ENCODE measurements around the gene SPTB. TPM values are rescaled to one million over a fixed set of nuclear protein-coding genes. Genes with fewer than 3 reads are reported as not detected.

Gene SPTB
- total and polyA plus RNA-seq, 7 experiments from 2014 or later, result 0.05 to 0.12 (median 0.05) TPM; not detected in 4

DNA sequence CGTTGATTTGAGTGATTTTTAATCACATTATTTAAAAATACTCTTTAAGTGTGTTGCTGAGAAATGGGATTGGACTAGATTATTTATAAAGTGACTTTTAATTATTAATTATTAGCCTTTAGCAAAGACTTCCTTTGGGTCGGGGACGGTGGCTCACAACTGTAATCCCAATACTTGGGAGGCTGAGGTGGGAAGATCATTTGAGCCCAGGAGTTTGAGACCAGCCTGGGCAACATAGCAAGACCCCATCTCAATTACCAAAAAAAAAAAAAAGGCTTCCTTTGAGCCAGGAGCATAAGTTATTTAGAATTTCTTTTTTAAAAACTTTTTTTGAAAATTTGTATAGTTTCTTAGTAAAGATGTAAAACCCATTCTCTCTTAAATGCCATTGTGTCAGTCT, 43.3 kb upstream of the SPTB start:
- Mint-ChIP-seq H3K27me3 (no peaks in the 10 kb centered on the region), H3K27ac (peak overlapping the region in 5 of 9 donors; percentile 26 to 64 (median 46)), H3K9me3 (peaks cover 0 to 7% (median 0%) of the 10 kb centered on the region in 11 donors), H3K4me3 (peak overlapping the region in 2 of 10 donors; percentile 24 to 29), H3K4me1 (peaks cover 37 to 81% (median 60%) of the 10 kb centered on the region in 7 donors), H3K36me3 (peaks cover 5 to 50% (median 39%) of the 10 kb centered on the region in 5 donors)
- H3K4me3 ChIP-seq (ENCODE audit: low read length), result no peak overlapping the region
- H3K9me3 ChIP-seq (ENCODE audit: control insufficient read depth in 2 of 3, low read length in 3 of 3), result peaks cover 0 to under 1% (median 0%) of the 10 kb centered on the region in 3 experiments
- H3K4me1 ChIP-seq (ENCODE audit: control insufficient read depth in 2 of 2, insufficient read depth in 2 of 2, low read length in 2 of 2), result peaks cover 36 to 44% of the 10 kb centered on the region in 2 donors
- DNase-seq (no peak), ATAC-seq (no peak)
- no peaks in the 10 kb centered on the region for H3K27me3 ChIP-seq (ENCODE audit: control insufficient read depth in 2 of 2, insufficient read depth in 2 of 2, low read length in 2 of 2)
- peaks cover 0 to 16% (median 14%) of the 10 kb centered on the region in 3 experiments for H3K36me3 ChIP-seq (ENCODE audit: control insufficient read depth in 2 of 3, insufficient read depth in 3 of 3, low read length in 3 of 3)
- ChIA-PET POLR2A (interaction anchor here (0.7 to 6.5 kb wide), 2 partner anchors 8 to 124 kb away, joined by 4 to 86 read pairs; partner anchors contain the start of gene CHURC1), CTCF (interaction anchor here (0.6 to 1.9 kb wide), 3 partner anchors 14 to 34 kb away, joined by 3 to 4 read pairs (median 4); no protein-coding TSS in a partner anchor)
- intact Hi-C loops (cut with micrococcal nuclease), result loop anchor here in 1 of 2 donors (10.0 kb wide), 1 partner anchor 1058 kb away; no protein-coding TSS in a partner anchor
- peak overlapping the region; percentile 1 for H3K27ac ChIP-seq (ENCODE audit: low read depth, low read length)

DNA sequence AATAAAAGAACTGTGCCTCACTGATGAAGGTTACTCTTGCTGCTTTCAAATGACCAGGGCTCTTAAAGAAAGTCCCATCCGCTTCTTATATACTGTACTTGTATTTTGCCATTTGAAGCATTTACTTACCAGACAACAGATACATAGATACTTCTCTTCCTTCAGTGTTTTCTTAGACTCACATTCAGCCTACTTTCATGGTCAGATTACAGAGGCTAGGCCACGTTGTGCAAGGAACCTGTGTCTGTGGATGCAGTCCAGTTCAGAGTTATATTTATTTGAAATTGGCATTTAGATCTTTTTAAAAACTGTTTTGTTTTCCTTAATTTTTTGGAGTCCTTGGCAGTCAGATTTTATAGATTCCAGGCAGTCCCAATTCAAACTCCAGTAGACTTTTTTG, 40.8 kb upstream of the SPTB start:
- no peaks in the 10 kb centered on the region for H3K27me3 Mint-ChIP-seq
- H3K36me3 Mint-ChIP-seq, result peaks cover 0 to 53% (median 42%) of the 10 kb centered on the region in 5 donors
- ATAC-seq (no peak), DNase-seq (no peak)
- ChIA-PET CTCF (interaction anchor here (0.7 to 1.0 kb wide), 2 partner anchors 97 to 240 kb away, joined by 3 to 4 read pairs; no protein-coding TSS in a partner anchor), POLR2A (interaction anchor here (0.8 to 1.0 kb wide), 2 partner anchors 15 to 16 kb away, joined by 4 read pairs; no protein-coding TSS in a partner anchor)
- Histone ChIP-seq H3K36me3 (ENCODE audit: control insufficient read depth in 2 of 3, insufficient read depth in 3 of 3, low read length in 3 of 3) (peaks cover 0 to 16% (median 0%) of the 10 kb centered on the region in 3 experiments), H3K4me1 (ENCODE audit: control insufficient read depth in 2 of 2, insufficient read depth in 2 of 2, low read length in 2 of 2) (peaks cover 43 to 47% of the 10 kb centered on the region in 2 donors), H3K9me3 (ENCODE audit: control insufficient read depth in 2 of 3, low read length in 3 of 3) (no peaks in the 10 kb centered on the region), H3K27me3 (ENCODE audit: control insufficient read depth in 2 of 2, insufficient read depth in 2 of 2, low read length in 2 of 2) (no peaks in the 10 kb centered on the region), H3K4me3 (ENCODE audit: low read length) (no peak overlapping the region), H3K27ac (ENCODE audit: low read depth, low read length) (peak overlapping the region; percentile 31)
- peak overlapping the region in 7 of 10 donors; percentile 0 to 63 (median 12) for H3K4me3 Mint-ChIP-seq
- peaks cover 0 to 7% (median 0%) of the 10 kb centered on the region in 11 donors for H3K9me3 Mint-ChIP-seq
- peaks cover 53 to 85% (median 78%) of the 10 kb centered on the region in 7 donors for H3K4me1 Mint-ChIP-seq
- intact Hi-C loops (cut with micrococcal nuclease), result loop anchor here in 1 of 2 donors (10.0 kb wide), 1 partner anchor 1056 kb away; no protein-coding TSS in a partner anchor
- H3K27ac Mint-ChIP-seq, result peak overlapping the region in 8 of 9 donors; percentile 1 to 89 (median 52)

DNA sequence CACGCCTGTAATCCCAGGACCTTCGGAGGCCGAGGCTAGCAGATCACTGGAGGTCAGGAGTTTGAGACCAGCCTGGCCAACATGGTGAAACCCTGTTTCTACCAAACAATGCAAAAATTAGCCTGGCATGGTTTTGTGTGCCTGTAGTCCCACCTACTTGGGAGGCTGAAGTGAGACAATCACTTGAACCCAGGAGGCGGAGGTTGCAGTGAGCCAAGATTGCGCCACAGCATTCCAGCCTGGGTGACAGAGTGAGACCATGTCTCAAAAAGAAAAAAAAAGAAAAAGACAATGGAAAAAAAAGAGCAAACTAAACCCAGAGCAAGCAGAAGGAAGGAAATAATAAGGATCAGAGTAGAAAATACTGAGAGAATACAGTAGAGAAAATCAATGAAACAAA, 39.9 kb upstream of the SPTB start:
- no peaks in the 10 kb centered on the region for H3K27me3 Mint-ChIP-seq
- no peaks in the 10 kb centered on the region for H3K9me3 ChIP-seq (ENCODE audit: control insufficient read depth in 2 of 3, low read length in 3 of 3)
- intact Hi-C loops (cut with micrococcal nuclease), result loop anchor here in 1 of 2 donors (10.0 kb wide), 1 partner anchor 1055 kb away; no protein-coding TSS in a partner anchor
- H3K9me3 Mint-ChIP-seq, result peaks cover 0 to 7% (median 0%) of the 10 kb centered on the region in 11 donors
- peaks cover 0 to 50% (median 50%) of the 10 kb centered on the region in 5 donors for H3K36me3 Mint-ChIP-seq
- H3K27me3 ChIP-seq (ENCODE audit: control insufficient read depth in 2 of 2, insufficient read depth in 2 of 2, low read length in 2 of 2), result no peaks in the 10 kb centered on the region
- H3K4me3 ChIP-seq (ENCODE audit: low read length), result no peak overlapping the region
- peak overlapping the region in 4 of 9 donors; percentile 65 to 89 (median 78) for H3K27ac Mint-ChIP-seq
- ChIA-PET POLR2A (interaction anchor here (0.6 to 1.6 kb wide), 3 partner anchors 10 to 16 kb away, joined by 3 to 4 read pairs (median 3); no protein-coding TSS in a partner anchor), CTCF (interaction anchor here (0.7 kb wide), 1 partner anchor 240 kb away, joined by 4 read pairs; no protein-coding TSS in a partner anchor)
- peak overlapping the region in 5 of 10 donors; percentile 18 to 63 (median 44) for H3K4me3 Mint-ChIP-seq
- peaks cover 57 to 90% (median 82%) of the 10 kb centered on the region in 7 donors for H3K4me1 Mint-ChIP-seq
- ATAC-seq (no peak), DNase-seq (no peak)
- H3K4me1 ChIP-seq (ENCODE audit: control insufficient read depth in 2 of 2, insufficient read depth in 2 of 2, low read length in 2 of 2), result peaks cover 45 to 47% of the 10 kb centered on the region in 2 donors
- H3K27ac ChIP-seq (ENCODE audit: low read depth, low read length), result no peak overlapping the region
- peaks cover 0 to 8% (median 0%) of the 10 kb centered on the region in 3 experiments for H3K36me3 ChIP-seq (ENCODE audit: control insufficient read depth in 2 of 3, insufficient read depth in 3 of 3, low read length in 3 of 3)

DNA sequence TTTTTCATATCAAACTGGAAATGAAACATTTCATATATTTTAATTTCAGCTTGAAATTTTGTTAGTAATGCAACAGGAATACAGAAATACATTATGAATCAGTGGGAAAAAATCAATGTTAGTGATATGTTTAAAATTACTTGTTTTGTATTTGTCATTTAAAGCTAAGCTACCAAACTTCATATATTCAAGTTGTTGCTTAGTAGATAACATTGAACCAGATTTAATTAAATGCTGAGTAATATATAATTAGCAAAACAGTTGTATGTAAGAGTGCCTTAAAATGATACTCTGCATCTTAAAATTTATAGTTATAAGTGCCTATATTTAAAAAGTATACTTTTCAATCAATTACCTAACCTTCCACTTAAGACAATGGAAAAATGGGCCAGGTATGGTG, 39.5 kb upstream of the SPTB start:
- H3K36me3 ChIP-seq (ENCODE audit: control insufficient read depth in 2 of 3, insufficient read depth in 3 of 3, low read length in 3 of 3), result peaks cover 0 to 8% (median 0%) of the 10 kb centered on the region in 3 experiments
- peaks cover 42 to 47% of the 10 kb centered on the region in 2 donors for H3K4me1 ChIP-seq (ENCODE audit: control insufficient read depth in 2 of 2, insufficient read depth in 2 of 2, low read length in 2 of 2)
- no peak for DNase-seq
- no peaks in the 10 kb centered on the region for H3K27me3 ChIP-seq (ENCODE audit: control insufficient read depth in 2 of 2, insufficient read depth in 2 of 2, low read length in 2 of 2)
- no peak for ATAC-seq
- H3K27ac Mint-ChIP-seq, result peak overlapping the region in 5 of 9 donors; percentile 42 to 95 (median 75)
- ChIA-PET CTCF (no interaction called here), POLR2A (interaction anchor here (0.7 to 1.6 kb wide), 3 partner anchors 9 to 66 kb away, joined by 3 to 4 read pairs (median 3); no protein-coding TSS in a partner anchor)
- H3K27me3 Mint-ChIP-seq, result no peaks in the 10 kb centered on the region
- H3K4me1 Mint-ChIP-seq, result peaks cover 55 to 87% (median 79%) of the 10 kb centered on the region in 7 donors
- no peaks in the 10 kb centered on the region for H3K9me3 ChIP-seq (ENCODE audit: control insufficient read depth in 2 of 3, low read length in 3 of 3)
- intact Hi-C loops (cut with micrococcal nuclease), result no loop called here
- H3K4me3 ChIP-seq (ENCODE audit: low read length), result no peak overlapping the region
- peak overlapping the region in 4 of 10 donors; percentile 60 to 71 (median 62) for H3K4me3 Mint-ChIP-seq
- H3K27ac ChIP-seq (ENCODE audit: low read depth, low read length), result no peak overlapping the region
- H3K36me3 Mint-ChIP-seq, result peaks cover 0 to 50% (median 47%) of the 10 kb centered on the region in 5 donors
- peaks cover 0 to 7% (median 0%) of the 10 kb centered on the region in 11 donors for H3K9me3 Mint-ChIP-seq

DNA sequence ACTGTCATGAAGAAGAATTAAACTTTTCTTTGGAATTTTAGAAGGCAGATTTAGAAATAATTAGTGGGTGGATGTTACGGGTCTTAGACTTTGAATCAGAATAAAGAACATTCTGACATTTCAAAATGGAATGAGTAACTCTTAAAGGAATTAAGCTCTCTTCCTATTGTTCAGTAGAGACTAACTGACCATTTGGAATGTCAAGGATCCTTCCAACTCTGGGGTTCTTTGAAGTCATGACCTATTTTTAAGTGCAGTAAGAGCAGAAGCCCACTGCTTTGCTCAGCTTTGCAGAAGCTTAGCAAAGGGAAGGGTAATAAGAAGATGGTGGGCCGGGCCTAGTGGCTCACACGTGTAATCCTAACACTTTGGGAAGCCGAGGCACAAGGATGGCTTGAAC, 38.5 kb upstream of the SPTB start:
- peaks cover 60 to 85% (median 78%) of the 10 kb centered on the region in 7 donors for H3K4me1 Mint-ChIP-seq
- DNase-seq (no peak), ATAC-seq (no peak)
- H3K36me3 ChIP-seq (ENCODE audit: control insufficient read depth in 2 of 3, insufficient read depth in 3 of 3, low read length in 3 of 3), result peaks cover 0 to 4% (median 0%) of the 10 kb centered on the region in 3 experiments
- peak overlapping the region; percentile 1 for H3K27ac ChIP-seq (ENCODE audit: low read depth, low read length)
- intact Hi-C loops (cut with micrococcal nuclease), result no loop called here
- no peaks in the 10 kb centered on the region for H3K27me3 ChIP-seq (ENCODE audit: control insufficient read depth in 2 of 2, insufficient read depth in 2 of 2, low read length in 2 of 2)
- ChIA-PET CTCF (no interaction called here), POLR2A (interaction anchor here (0.6 to 1.4 kb wide), 3 partner anchors 9 to 429 kb away, joined by 3 to 8 read pairs (median 5); no protein-coding TSS in a partner anchor)
- H3K4me3 Mint-ChIP-seq, result peak overlapping the region in 9 of 10 donors; percentile 49 to 73 (median 60)
- peaks cover 0 to 2% (median 0%) of the 10 kb centered on the region in 5 donors for H3K27me3 Mint-ChIP-seq
- peaks cover 0 to 7% (median 0%) of the 10 kb centered on the region in 11 donors for H3K9me3 Mint-ChIP-seq
- peak overlapping the region in 6 of 9 donors; percentile 24 to 95 (median 62) for H3K27ac Mint-ChIP-seq
- H3K9me3 ChIP-seq (ENCODE audit: control insufficient read depth in 2 of 3, low read length in 3 of 3), result no peaks in the 10 kb centered on the region
- peaks cover 42 to 51% of the 10 kb centered on the region in 2 donors for H3K4me1 ChIP-seq (ENCODE audit: control insufficient read depth in 2 of 2, insufficient read depth in 2 of 2, low read length in 2 of 2)
- H3K36me3 Mint-ChIP-seq, result peaks cover 0 to 46% (median 42%) of the 10 kb centered on the region in 5 donors
- H3K4me3 ChIP-seq (ENCODE audit: low read length), result no peak overlapping the region

DNA sequence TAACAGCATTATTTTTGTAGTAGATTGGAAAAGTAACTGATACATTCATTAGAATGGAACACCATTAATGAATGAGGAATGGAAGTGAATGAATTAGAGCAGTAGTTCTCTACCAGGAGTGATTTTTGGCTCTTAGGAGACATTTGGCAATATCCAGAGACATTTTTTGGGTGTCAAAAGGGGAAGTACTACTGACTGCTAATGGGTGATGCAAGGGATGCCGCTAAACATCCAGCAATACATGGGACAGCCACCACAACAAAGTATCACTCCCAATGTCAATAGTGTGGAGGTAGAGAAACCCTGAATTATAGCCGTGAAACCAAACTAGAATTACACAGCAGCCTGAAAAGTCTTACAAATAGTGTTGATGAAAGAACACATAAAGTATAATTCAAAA, 36.1 kb upstream of the SPTB start:
- peaks cover 53 to 74% (median 64%) of the 10 kb centered on the region in 7 donors for H3K4me1 Mint-ChIP-seq
- intact Hi-C loops (cut with micrococcal nuclease), result loop anchor here in 1 of 2 donors (2.0 kb wide), 1 partner anchor 57 kb away; the partner anchor contains the start of gene RAB15
- H3K4me1 ChIP-seq (ENCODE audit: control insufficient read depth in 2 of 2, insufficient read depth in 2 of 2, low read length in 2 of 2), result peaks cover 33 to 41% of the 10 kb centered on the region in 2 donors

More for the DNA sequence above, 36.1 kb upstream of the SPTB start:
- Mint-ChIP-seq H3K27me3 (peaks cover 0 to 5% (median 0%) of the 10 kb centered on the region in 5 donors), H3K27ac (peak overlapping the region in 8 of 9 donors; percentile 44 to 99 (median 96)), H3K36me3 (peaks cover 0 to 34% (median 30%) of the 10 kb centered on the region in 5 donors), H3K9me3 (peaks cover 0 to 3% (median 0%) of the 10 kb centered on the region in 11 donors), H3K4me3 (peak overlapping the region; percentile 87 to 97 (median 92))
- ATAC-seq (no peak), DNase-seq (no peak)
- ChIA-PET CTCF (interaction anchor here (1.3 to 1.6 kb wide), 2 partner anchors 9 to 24 kb away, joined by 5 to 6 read pairs; no protein-coding TSS in a partner anchor), POLR2A (interaction anchor here (0.8 to 3.3 kb wide), 7 partner anchors 11 to 497 kb away, joined by 3 to 86 read pairs (median 16); partner anchors contain the start of genes FNTB and FUT8)
- Histone ChIP-seq H3K27ac (ENCODE audit: low read depth, low read length) (no peak overlapping the region), H3K4me3 (ENCODE audit: low read length) (peak overlapping the region; percentile 96), H3K36me3 (ENCODE audit: control insufficient read depth in 2 of 3, insufficient read depth in 3 of 3, low read length in 3 of 3) (peaks cover 0 to 4% (median 0%) of the 10 kb centered on the region in 3 experiments), H3K27me3 (ENCODE audit: control insufficient read depth in 2 of 2, insufficient read depth in 2 of 2, low read length in 2 of 2) (no peaks in the 10 kb centered on the region), H3K9me3 (ENCODE audit: control insufficient read depth in 2 of 3, low read length in 3 of 3) (no peaks in the 10 kb centered on the region)
